T-helper 1 cell treated with Interleukin-12 subunit alpha and Interleukin-12 subunit beta and Interleukin-4 antibody, amounts not matched to agents 30 μg/mL and 1 μg/mL, for 36 hours (primary cell): ENCODE measurements around the gene MIB2.
"Not testable (repeated sequence)": the region's sequence is repeated elsewhere in the genome, so short reads cannot be mapped to it uniquely, and the experiment has no call there.

Experiments
- H3K27ac Mint-ChIP-seq: one replicate; pipeline ENCODE4 v1.8.0; 2021; ENCODE audit warnings: mild to moderate bottlenecking, mixed read lengths
- H3K27me3 Mint-ChIP-seq: one replicate; pipeline ENCODE4 v1.8.0; 2021; ENCODE audit warnings: low read depth, mixed read lengths
- H3K36me3 Mint-ChIP-seq: one replicate; pipeline ENCODE4 v1.8.0; 2021; ENCODE audit warnings: low read depth, mixed read lengths
- H3K4me1 Mint-ChIP-seq: one replicate; pipeline ENCODE4 v1.8.0; 2021; ENCODE audit warnings: low read depth, mixed read lengths
- H3K4me3 Mint-ChIP-seq: one replicate; pipeline ENCODE4 v1.8.0; 2021; ENCODE audit warnings: mild to moderate bottlenecking, moderate library complexity, mixed read lengths
- H3K9me3 Mint-ChIP-seq: one replicate; pipeline ENCODE4 v1.8.0; 2021; ENCODE audit warnings: mixed read lengths

MIB2 gene

DNA sequence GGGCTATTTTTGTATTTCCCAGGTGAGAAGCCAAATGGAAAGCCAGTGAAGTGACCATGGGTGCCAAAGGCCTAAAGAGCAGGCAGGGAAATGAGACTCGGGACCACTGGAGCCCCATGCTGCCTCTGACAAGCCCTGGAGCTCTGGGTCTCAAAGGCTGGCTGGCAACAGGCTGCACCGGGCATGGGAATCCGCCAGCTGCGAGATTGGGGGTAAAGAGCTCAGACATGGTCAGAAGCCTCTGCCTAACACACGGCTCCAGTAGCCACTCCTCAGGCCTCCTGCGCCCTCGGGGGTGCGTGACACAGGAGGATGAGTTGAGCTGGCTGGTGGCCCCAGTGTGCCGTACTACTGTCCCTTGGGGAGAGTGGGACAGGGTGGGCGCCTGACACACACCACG, 49.0 kb downstream of the MIB2 start:
- not testable (repeated sequence) for H3K4me3 Mint-ChIP-seq, H3K4me1 Mint-ChIP-seq, H3K36me3 Mint-ChIP-seq, H3K27ac Mint-ChIP-seq, H3K27me3 Mint-ChIP-seq, H3K9me3 Mint-ChIP-seq

DNA sequence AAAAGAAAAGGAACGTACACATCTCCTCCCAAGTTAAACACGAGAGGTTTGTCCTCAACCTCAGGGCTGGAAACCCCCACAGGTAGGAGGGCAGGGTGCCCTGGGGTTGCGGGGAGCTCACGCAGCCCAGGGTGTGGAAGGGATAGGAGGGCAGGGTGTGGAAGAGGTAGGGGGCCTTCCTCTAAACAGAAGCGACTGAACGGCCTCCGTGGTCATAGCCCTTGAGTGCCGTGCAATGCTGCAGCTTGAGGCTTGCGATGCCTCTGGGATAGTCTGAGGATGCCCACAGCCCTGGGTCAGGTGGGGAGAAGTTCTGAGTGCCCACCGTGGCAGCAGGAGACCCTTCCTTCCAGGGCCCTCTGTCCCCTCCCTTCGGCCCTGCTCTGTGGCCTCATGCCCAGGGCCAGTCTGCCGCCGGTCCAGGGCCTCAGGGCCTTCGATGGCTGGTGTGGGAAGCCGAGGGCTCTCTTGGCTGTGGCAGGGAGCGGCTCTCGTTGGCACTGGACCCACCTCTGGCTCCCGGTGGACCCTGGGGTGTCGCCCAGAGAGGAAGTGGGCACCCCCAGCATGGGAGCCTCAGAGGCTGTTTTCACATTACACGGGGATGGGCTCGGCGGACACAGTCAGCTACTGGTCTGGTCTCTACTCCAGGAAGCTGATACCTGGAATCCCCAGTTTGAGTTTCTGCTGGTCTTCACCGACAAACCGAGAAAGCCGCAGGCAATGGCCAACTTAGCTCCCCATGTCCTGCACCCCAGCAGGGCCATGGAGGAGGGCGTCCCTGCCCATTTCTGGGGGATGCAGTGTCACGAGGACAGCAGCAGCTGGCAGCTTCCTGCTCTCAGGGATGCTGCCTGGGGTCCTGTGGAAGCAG, 49.9 kb downstream of the MIB2 start:
- Mint-ChIP-seq H3K27ac (no peak overlapping the region), H3K4me3 (no peak overlapping the region), H3K9me3 (no peaks in the 10 kb centered on the region), H3K36me3 (peaks cover 5% of the 10 kb centered on the region), H3K27me3 (no peaks in the 10 kb centered on the region), H3K4me1 (peaks cover 4% of the 10 kb centered on the region)

DNA sequence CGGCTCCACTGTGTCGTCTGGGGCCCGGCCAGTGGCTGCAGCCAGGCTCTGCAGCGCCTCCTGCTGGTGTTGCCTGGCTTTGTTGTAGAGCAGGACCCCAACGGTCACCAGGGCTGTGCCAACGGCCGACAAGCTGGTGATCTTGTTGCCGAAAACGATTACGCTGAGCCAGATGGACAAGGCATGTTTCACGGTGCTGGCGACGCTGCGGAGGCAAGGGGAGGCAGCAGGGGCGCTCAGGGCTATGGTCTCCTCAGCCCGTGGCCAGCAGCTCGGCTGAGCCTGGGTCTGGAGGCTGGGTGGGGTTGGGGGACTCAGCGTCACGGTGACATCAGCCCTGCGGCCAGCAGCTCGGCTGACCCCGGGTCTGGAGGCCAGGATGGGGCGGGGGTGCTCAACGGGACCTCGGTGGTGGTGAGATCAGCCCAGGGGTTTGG, 50.5 kb downstream of the MIB2 start:
- H3K27ac Mint-ChIP-seq, result no peak overlapping the region
- H3K36me3 Mint-ChIP-seq, result peaks cover 5% of the 10 kb centered on the region
- no peak overlapping the region for H3K4me3 Mint-ChIP-seq
- H3K27me3 Mint-ChIP-seq, result no peaks in the 10 kb centered on the region
- H3K4me1 Mint-ChIP-seq, result peaks cover 4% of the 10 kb centered on the region
- no peaks in the 10 kb centered on the region for H3K9me3 Mint-ChIP-seq

DNA sequence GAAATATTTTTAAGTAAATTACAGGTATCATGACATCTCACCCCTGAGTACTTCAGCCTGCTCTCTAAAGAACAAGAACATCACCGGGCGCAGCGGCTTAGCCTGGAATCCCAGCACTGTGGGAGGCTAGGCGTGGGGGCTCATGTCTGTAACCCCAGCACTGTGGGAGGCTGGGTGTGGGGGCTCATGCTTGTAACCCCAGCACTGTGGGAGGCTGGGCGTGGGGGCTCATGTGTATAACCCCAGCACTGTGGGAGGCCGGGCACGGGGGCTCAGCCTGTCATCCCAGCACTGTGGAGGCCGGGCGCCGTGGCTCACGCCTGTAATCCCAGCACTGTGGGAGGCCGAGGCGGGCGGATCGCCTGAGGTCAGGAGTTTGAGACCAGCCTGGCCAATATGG, 51.2 kb downstream of the MIB2 start:
- H3K27ac Mint-ChIP-seq, result no peak overlapping the region
- H3K9me3 Mint-ChIP-seq, result no peaks in the 10 kb centered on the region
- no peak overlapping the region for H3K4me3 Mint-ChIP-seq
- peaks cover 4% of the 10 kb centered on the region for H3K4me1 Mint-ChIP-seq
- H3K27me3 Mint-ChIP-seq, result no peaks in the 10 kb centered on the region
- peaks cover 5% of the 10 kb centered on the region for H3K36me3 Mint-ChIP-seq

DNA sequence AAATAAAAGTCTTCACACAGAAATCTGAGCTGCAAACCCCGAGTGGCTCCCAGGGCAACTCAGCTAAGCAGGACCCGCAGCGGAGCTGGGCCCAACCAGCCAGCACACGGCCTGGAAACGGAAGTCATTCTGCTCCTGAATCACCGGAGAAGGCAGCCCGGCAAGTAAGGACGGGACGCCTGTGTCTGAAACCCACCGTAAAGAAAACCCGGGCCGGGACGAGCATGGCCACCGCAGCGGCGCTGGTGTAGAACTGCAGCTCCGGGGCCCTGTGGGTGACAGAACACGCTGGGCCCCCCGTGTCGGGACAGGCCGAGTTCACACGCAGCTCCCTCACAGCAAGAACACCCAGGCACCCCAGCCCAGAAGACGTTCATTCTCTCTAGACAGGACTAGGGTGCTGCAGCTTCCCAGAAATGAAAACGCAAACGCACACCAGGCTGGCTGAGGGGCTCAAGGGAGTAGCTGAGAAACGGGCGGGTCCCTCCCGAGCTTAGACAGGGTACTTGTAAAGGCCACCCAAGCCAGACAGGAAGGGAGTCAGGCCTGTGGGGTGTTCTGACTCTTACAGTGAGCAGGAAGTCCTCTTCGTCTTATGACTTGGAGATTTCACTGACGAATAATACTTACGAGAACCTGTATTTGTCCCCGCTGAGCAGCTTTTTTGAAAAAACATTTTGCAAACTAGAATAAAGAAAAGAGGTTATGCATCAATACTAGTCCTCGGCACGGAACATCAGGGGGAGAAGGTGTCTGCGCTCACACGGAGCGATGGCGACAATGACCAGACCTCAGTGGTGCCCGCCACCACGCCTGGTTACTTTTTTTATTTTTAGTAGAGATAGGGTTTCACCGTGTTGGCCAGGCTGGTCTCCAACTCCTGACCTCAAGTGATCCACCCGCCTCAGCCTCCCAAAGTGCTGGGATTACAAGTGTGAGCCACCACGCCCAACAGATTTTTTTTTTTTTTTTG, 54.5 kb downstream of the MIB2 start:
- H3K27me3 Mint-ChIP-seq, result no peaks in the 10 kb centered on the region
- peaks cover 11% of the 10 kb centered on the region for H3K36me3 Mint-ChIP-seq
- no peaks in the 10 kb centered on the region for H3K9me3 Mint-ChIP-seq
- no peaks in the 10 kb centered on the region for H3K4me1 Mint-ChIP-seq
- H3K4me3 Mint-ChIP-seq, result no peak overlapping the region
- H3K27ac Mint-ChIP-seq, result no peak overlapping the region

DNA sequence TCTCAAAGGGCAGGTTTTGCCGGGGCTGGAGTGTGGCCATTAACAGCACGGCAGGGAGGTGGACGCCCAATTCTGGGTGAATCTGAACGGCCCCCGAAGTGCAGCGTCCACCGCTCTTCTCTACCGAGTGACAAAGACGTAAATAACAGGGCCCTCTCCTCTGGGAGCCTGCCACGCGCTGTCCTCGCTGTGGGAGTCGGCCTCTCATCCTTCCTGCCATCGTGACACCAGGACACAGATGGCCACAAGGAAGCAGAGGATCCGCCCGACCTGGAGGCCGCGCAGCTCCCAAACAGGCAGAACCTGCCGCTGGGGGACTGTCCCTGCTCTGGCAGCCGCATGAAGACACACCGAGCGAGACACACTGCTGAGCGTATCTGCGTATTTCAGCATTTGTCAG, 55.6 kb downstream of the MIB2 start:
- H3K27me3 Mint-ChIP-seq, result no peaks in the 10 kb centered on the region
- no peak overlapping the region for H3K4me3 Mint-ChIP-seq
- peaks cover 11% of the 10 kb centered on the region for H3K36me3 Mint-ChIP-seq
- no peaks in the 10 kb centered on the region for H3K9me3 Mint-ChIP-seq
- no peak overlapping the region for H3K27ac Mint-ChIP-seq
- H3K4me1 Mint-ChIP-seq, result no peaks in the 10 kb centered on the region

DNA sequence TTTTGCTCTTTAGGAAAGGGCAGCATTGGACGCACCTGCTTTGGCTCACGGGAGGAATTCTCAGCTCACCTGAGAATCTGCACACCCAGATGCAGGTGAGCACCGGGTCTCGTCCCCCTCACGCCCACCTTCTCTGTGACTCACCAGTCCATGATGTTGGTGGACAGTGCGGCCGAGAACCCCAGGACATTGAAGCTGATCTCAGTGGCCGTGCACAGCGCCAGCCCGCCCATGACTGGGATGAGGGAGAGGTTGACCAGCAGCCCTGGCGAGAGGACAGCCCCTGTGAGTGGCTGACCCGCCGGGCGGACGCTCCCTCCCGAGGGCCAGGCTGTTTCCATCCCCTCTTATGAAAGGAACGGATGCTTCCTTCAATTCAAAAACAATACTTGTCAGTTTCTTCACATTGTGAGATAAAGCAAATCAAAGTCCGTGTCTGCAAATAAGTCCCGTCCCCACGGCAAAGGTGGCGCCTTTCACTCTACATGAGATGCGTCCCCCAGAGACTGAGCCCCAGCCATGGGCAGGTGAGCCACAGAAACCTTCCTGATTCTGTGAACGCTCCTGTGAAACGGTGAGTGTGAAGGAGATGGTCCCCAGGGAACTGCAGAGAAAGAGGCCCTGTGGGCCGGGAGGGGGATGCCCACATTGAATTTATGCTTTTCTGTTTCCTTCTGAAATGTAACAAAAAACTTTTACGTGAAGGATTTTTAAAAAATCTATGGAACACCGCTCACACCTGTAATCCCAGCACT, 56.2 kb downstream of the MIB2 start:
- Mint-ChIP-seq H3K36me3 (peaks cover 11% of the 10 kb centered on the region), H3K27ac (no peak overlapping the region), H3K4me3 (no peak overlapping the region), H3K9me3 (no peaks in the 10 kb centered on the region), H3K27me3 (no peaks in the 10 kb centered on the region), H3K4me1 (no peaks in the 10 kb centered on the region)

DNA sequence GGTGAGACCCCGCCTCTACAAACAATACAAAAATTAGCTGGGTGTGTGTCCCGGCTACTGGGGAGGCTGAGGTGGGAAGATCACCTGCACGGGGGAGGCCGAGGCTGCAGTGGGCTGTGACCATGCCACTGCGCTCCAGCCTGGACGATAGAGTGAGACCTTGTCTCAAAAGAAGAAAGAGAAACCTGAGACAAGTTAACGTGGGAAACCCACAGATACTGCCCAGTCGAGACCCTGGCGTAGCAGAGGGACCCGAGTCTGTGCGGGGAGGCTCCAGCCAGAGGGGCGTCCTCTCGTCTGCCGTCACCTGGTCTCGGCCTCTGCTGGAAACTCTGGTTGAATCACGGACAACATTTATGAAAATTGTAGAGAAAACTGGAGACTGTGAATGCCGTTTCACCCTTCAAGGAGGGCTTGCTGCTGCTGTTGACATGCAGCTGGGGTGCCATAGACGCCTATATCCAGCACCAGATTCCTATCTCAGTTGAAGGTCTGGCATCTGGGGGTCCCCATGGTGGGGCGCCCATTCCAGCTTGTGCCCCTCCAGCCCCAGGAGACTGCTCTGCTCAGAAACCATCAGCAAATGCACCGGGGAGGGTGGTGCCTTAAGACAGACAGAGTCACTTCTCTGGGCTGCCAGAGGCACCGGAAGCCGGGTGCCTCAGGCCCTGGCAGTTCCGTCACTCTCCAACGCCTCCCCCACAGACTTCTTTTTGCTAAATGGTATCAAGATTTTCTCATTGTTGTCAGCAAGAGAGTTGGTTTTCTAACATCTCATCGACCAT, 57.1 kb downstream of the MIB2 start:
- H3K27ac Mint-ChIP-seq, result no peak overlapping the region
- no peak overlapping the region for H3K4me3 Mint-ChIP-seq
- H3K9me3 Mint-ChIP-seq, result no peaks in the 10 kb centered on the region
- H3K27me3 Mint-ChIP-seq, result no peaks in the 10 kb centered on the region
- H3K4me1 Mint-ChIP-seq, result no peaks in the 10 kb centered on the region
- peaks cover 10% of the 10 kb centered on the region for H3K36me3 Mint-ChIP-seq

DNA sequence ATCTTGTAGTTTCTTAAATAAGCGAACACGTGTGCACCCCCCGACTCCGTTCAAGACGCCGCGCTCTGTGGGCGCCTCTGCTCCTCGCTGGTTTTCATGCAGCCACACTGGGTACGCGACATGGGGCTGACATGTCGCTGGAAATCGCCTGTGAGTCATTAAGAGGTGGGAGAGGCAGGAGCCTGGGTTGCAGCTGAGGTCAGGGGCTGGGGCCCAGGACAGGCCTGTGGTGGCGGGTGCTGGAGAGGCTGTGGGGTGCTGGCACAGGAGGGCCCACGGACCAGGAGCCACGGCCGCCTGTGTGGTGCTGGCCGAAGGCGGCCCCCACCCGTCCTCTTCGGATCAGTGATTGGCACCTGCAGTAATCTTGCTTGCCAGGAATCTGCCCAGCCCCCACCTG, 59.5 kb downstream of the MIB2 start:
- H3K4me3 Mint-ChIP-seq, H3K9me3 Mint-ChIP-seq, H3K27ac Mint-ChIP-seq, H3K27me3 Mint-ChIP-seq: not testable (repeated sequence)
- Mint-ChIP-seq H3K36me3 (peaks cover 13% of the 10 kb centered on the region), H3K4me1 (peaks cover 19% of the 10 kb centered on the region)

DNA sequence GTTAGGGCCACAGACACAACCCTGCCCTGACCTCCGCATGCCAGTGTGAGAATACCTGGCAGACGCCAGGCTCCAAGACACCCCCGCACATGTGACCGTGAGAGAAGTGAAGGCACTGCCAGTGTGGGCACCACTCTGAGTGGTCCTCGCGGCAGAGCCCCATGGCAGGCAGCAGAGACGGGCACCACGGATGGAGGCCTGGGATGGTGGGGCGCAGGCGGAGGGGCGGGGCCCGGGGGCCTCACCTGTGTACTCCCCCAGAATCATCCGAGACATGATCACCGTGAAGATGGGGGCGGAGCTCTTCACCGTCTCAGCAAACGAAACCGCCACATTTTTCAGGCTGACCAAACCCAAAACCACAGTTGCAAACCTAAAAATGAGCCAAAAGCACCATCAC, 59.9 kb downstream of the MIB2 start:
- H3K27ac Mint-ChIP-seq, H3K27me3 Mint-ChIP-seq, H3K9me3 Mint-ChIP-seq, H3K4me3 Mint-ChIP-seq: not testable (repeated sequence)
- H3K36me3 Mint-ChIP-seq, result peaks cover 11% of the 10 kb centered on the region
- peaks cover 19% of the 10 kb centered on the region for H3K4me1 Mint-ChIP-seq

DNA sequence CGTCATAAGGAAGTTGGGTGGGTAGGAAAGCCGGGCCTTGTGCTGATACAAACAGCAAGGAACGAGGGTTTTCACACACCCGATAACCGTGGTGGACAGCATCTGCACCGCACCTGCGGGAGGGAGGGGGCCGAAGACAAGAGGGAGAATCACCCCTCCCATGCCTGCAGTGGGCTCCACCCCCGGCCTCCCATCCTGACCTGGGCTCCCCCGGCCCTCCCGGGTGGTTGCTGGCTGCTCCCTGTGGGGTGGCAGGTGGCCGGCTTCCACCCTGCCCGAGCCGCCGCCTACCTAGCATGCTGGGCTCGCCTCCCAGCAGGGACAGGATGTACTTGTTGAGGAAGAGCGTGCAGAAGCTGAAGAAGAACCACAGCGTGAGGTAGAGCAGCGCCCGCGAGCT, 60.8 kb downstream of the MIB2 start:
- Mint-ChIP-seq H3K4me1 (peaks cover 19% of the 10 kb centered on the region), H3K36me3 (peaks cover 11% of the 10 kb centered on the region)
- not testable (repeated sequence) for H3K27me3 Mint-ChIP-seq, H3K27ac Mint-ChIP-seq, H3K9me3 Mint-ChIP-seq, H3K4me3 Mint-ChIP-seq

DNA sequence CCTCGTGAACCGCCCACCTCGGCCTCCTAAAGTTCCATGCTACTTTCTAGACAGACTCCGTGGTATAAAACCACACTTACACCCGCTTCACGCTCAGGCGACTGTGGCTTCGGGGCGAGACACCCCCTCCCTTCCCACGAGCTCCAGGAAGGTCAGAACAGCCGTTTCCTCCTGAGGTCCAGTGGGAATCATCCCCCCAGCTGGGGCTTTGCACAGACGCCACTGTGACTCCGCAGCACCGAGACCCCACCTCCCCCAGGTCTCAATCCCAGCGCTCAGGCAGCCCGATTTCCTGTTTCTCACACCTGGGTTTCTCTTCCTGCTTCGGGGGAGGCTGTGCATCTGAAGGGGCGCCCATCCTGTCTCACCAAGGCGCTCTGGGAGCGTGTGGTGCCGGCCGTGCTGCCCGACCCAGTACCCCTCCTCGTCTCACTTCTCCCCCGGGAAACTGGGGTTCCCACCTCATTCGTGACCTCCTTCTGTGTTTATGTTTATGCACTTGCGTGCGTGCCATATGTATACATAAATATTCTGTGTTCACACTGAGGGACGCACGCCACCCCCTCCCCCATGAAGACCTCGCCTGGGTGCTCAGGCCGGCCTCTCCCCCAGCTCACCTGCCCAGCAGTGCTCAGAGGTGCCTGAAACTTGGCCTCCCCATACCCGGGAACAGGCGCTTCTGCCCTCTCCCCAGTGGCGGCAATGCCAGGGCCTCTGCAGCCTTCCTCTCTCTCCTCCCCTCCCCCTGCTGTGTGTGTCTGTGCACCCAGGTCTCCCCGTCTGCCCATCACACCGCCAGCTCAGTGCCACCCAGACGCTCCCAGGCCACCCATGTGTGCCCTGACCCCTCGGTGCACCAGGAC, 62.6 kb downstream of the MIB2 start:
- Mint-ChIP-seq H3K27ac (peak overlapping the region; percentile 94), H3K27me3 (no peaks in the 10 kb centered on the region), H3K4me1 (peaks cover 19% of the 10 kb centered on the region), H3K36me3 (peaks cover 9% of the 10 kb centered on the region), H3K9me3 (no peaks in the 10 kb centered on the region), H3K4me3 (peak overlapping the region; percentile 73)
